Trophoblast cell (in vitro differentiated cells and primary cell): ENCODE results near the gene LOXL1.

Experiments
- DNase-seq, 2 donors: peaks; one replicate each; pipeline ENCODE4 v3.0.0-alpha.2; 2016
- H2AFZ ChIP-seq: 2 replicates; pipeline ENCODE4 v1.6.1; 2013; ENCODE audit warnings: low read length, moderate library complexity, mild to moderate bottlenecking; ENCODE audit not compliant: insufficient read depth, poor library complexity
- H2AK5ac ChIP-seq: 2 replicates; pipeline ENCODE4 v1.6.1; 2013; ENCODE audit warnings: mild to moderate bottlenecking, low read length
- H2BK120ac ChIP-seq: 2 replicates; pipeline ENCODE4 v1.6.1; 2013; ENCODE audit warnings: low read length, mild to moderate bottlenecking, moderate library complexity; ENCODE audit not compliant: insufficient read depth, poor library complexity
- H2BK12ac ChIP-seq: 2 replicates; pipeline ENCODE4 v1.6.1; 2013; ENCODE audit warnings: mild to moderate bottlenecking, low read length, moderate library complexity
- H2BK5ac ChIP-seq: 2 replicates; pipeline ENCODE4 v1.6.1; 2013; ENCODE audit warnings: low read length, low read depth, moderate library complexity, mild to moderate bottlenecking; ENCODE audit not compliant: poor library complexity
- H3K14ac ChIP-seq: 2 replicates; pipeline ENCODE4 v1.6.1; 2013; ENCODE audit warnings: mild to moderate bottlenecking, low read length
- H3K18ac ChIP-seq: 2 replicates; pipeline ENCODE4 v1.6.1; 2013; ENCODE audit warnings: mild to moderate bottlenecking, low read length
- H3K23ac ChIP-seq: 2 replicates; pipeline ENCODE4 v1.6.1; 2013; ENCODE audit warnings: low read length
- H3K27ac ChIP-seq: 2 replicates; pipeline ENCODE4 v1.5.1; 2013; ENCODE audit warnings: low read depth, mild to moderate bottlenecking, inconsistent platforms, low read length, moderate library complexity
- H3K27me3 ChIP-seq: 2 replicates; pipeline ENCODE4 v1.6.1; 2013; ENCODE audit warnings: inconsistent platforms, mild to moderate bottlenecking, low read length, moderate library complexity; ENCODE audit not compliant: insufficient read depth
- H3K36me3 ChIP-seq, 2 experiments: 1 replicate in 1 of 2; 2 replicates in 1 of 2; pipeline ENCODE4 v1.6.1; 2013; ENCODE audit warnings: low read length in 2 of 2, mild to moderate bottlenecking in 2 of 2, moderate library complexity in 1 of 2; ENCODE audit not compliant: insufficient read depth in 2 of 2, control insufficient read depth in 1 of 2
- H3K4ac ChIP-seq: 2 replicates; pipeline ENCODE4 v1.6.1; 2013; ENCODE audit warnings: low read depth, mild to moderate bottlenecking, low read length, moderate library complexity
- H3K4me1 ChIP-seq, 2 experiments: 1 replicate in 1 of 2; 2 replicates in 1 of 2; pipeline ENCODE4 v1.6.1; 2013; ENCODE audit warnings: low read length in 2 of 2, mild to moderate bottlenecking in 2 of 2, moderate library complexity in 1 of 2; ENCODE audit not compliant: insufficient read depth in 2 of 2, control insufficient read depth in 1 of 2
- H3K4me2 ChIP-seq: 2 replicates; pipeline ENCODE4 v1.6.1; 2013; ENCODE audit warnings: inconsistent platforms, mild to moderate bottlenecking, low read length, moderate library complexity
- H3K4me3 ChIP-seq: 2 replicates; pipeline ENCODE4 v1.5.1; 2013; ENCODE audit warnings: mild to moderate bottlenecking, low read depth, low read length, inconsistent platforms
- H3K79me1 ChIP-seq: one replicate; pipeline ENCODE4 v1.6.1; 2013; ENCODE audit warnings: low read length
- H3K79me2 ChIP-seq: 2 replicates; pipeline ENCODE4 v1.6.1; 2013; ENCODE audit warnings: low read length, mild to moderate bottlenecking; ENCODE audit not compliant: control insufficient read depth, insufficient read depth, poor library complexity
- H3K9ac ChIP-seq: 2 replicates; pipeline ENCODE4 v1.6.1; 2013; ENCODE audit warnings: mild to moderate bottlenecking, low read length
- H3K9me3 ChIP-seq: 2 replicates; pipeline ENCODE4 v1.6.1; 2013; ENCODE audit warnings: low read depth, mild to moderate bottlenecking, control low read depth, inconsistent platforms, low read length; ENCODE audit not compliant: insufficient read depth
- H4K12ac ChIP-seq: 2 replicates; pipeline ENCODE4 v1.6.1; 2013; ENCODE audit warnings: low read depth, mild to moderate bottlenecking, low read length, moderate library complexity
- H4K8ac ChIP-seq: 2 replicates; pipeline ENCODE4 v1.6.1; 2013; ENCODE audit warnings: low read depth, mild to moderate bottlenecking, low read length, moderate library complexity
- H4K91ac ChIP-seq: one replicate; pipeline ENCODE4 v1.6.1; 2013; ENCODE audit warnings: low read depth, mild to moderate bottlenecking, low read length, moderate library complexity
- WGBS: extraction: QIAGEN DNeasy Blood & Tissue Kit; methylation state at CpG from one replicate; pipeline ENCODE4 v1.1.7; 2013; ENCODE audit warnings: missing lambda C conversion rate; ENCODE audit not compliant: insufficient read length, insufficient coverage; ENCODE audit errors: extremely low coverage; 5-methylcytosine and 5-hydroxymethylcytosine counted together

Gene LOXL1

GRCh38 chr15:73950831-73951561, 24.7 kb downstream of the LOXL1 start:
- H4K8ac ChIP-seq = no peak overlapping the region
- peaks cover 2% of the 10 kb centered on the region for H3K9me3 ChIP-seq
- no peak overlapping the region for H2BK12ac ChIP-seq
- no peak overlapping the region for H3K14ac ChIP-seq
- no peak overlapping the region for H4K91ac ChIP-seq
- H3K4me2 ChIP-seq = no peak overlapping the region
- H3K4me3 ChIP-seq = no peak overlapping the region
- no peak overlapping the region for H2AK5ac ChIP-seq
- peaks cover 5 to 8% of the 10 kb centered on the region in 2 experiments for H3K36me3 ChIP-seq
- peaks cover 7% of the 10 kb centered on the region for H3K79me1 ChIP-seq
- peak; percentile 69 to 75 for DNase-seq
- no peak overlapping the region for H3K18ac ChIP-seq
- no peak overlapping the region for H4K12ac ChIP-seq
- no peaks in the 10 kb centered on the region for H3K79me2 ChIP-seq
- no peak overlapping the region for H3K4ac ChIP-seq
- peaks cover 7 to 8% of the 10 kb centered on the region in 2 experiments for H3K4me1 ChIP-seq
- no peak overlapping the region for H2AFZ ChIP-seq
- H3K9ac ChIP-seq = no peak overlapping the region
- no peak overlapping the region for H3K23ac ChIP-seq
- H2BK120ac ChIP-seq = no peak overlapping the region
- no CpG with 5 or more reads among the region's 15 CpGs for WGBS
- H2BK5ac ChIP-seq = no peak overlapping the region
- H3K27me3 ChIP-seq = no peaks in the 10 kb centered on the region
- H3K27ac ChIP-seq = peak overlapping the region; percentile 70

- Histone ChIP-seq H3K4ac (peak overlapping the region; percentile 56), H2BK12ac (peak overlapping the region; percentile 66), H3K18ac (peak overlapping the region; percentile 55), H3K4me2 (no peak overlapping the region), H3K27ac (peak overlapping the region; percentile 70), H3K9ac (no peak overlapping the region), H3K23ac (no peak overlapping the region), H3K4me3 (no peak overlapping the region), H3K14ac (peak overlapping the region; percentile 41), H3K36me3 (peaks cover 5 to 8% of the 10 kb centered on the region in 2 experiments), H2AFZ (peak overlapping the region; percentile 6), H3K4me1 (peaks cover 7 to 8% of the 10 kb centered on the region in 2 experiments), H3K9me3 (peaks cover 2% of the 10 kb centered on the region), H4K12ac (peak overlapping the region; percentile 28), H4K91ac (peak overlapping the region; percentile 75), H2BK120ac (peak overlapping the region; percentile 16), H4K8ac (peak overlapping the region; percentile 81), H2BK5ac (peak overlapping the region; percentile 47), H3K79me2 (no peaks in the 10 kb centered on the region), H3K27me3 (no peaks in the 10 kb centered on the region), H2AK5ac (peak overlapping the region; percentile 16), H3K79me1 (peaks cover 7% of the 10 kb centered on the region)
- WGBS = no CpG with 5 or more reads among the region's 13 CpGs
- DNase-seq = no peak
Observed at GRCh38 chr15:73951601-73952000, 25.3 kb downstream of the LOXL1 start.

GRCh38 chr15:73952171-73952912, 26.1 kb downstream of the LOXL1 start:
- Histone ChIP-seq H3K36me3 (peaks cover 5 to 8% of the 10 kb centered on the region in 2 experiments), H3K9me3 (peaks cover 2% of the 10 kb centered on the region), H2BK5ac (no peak overlapping the region), H4K12ac (no peak overlapping the region), H3K4me1 (peaks cover 7 to 8% of the 10 kb centered on the region in 2 experiments), H3K79me2 (no peaks in the 10 kb centered on the region), H2AK5ac (peak overlapping the region; percentile 27), H3K27me3 (no peaks in the 10 kb centered on the region), H3K4me2 (no peak overlapping the region), H2AFZ (no peak overlapping the region), H3K4ac (no peak overlapping the region), H3K23ac (no peak overlapping the region), H3K4me3 (no peak overlapping the region), H4K8ac (peak overlapping the region; percentile 5), H3K14ac (peak overlapping the region; percentile 30), H3K9ac (no peak overlapping the region), H3K27ac (peak overlapping the region; percentile 70), H4K91ac (peak overlapping the region; percentile 44), H2BK120ac (peak overlapping the region; percentile 12), H3K18ac (no peak overlapping the region), H3K79me1 (peaks cover 7% of the 10 kb centered on the region), H2BK12ac (peak overlapping the region; percentile 31)
- DNase-seq = no peak
- whole genome bisulfite sequencing = no CpG with 5 or more reads among the region's 21 CpGs

- no peak overlapping the region for H3K18ac ChIP-seq
- no peak overlapping the region for H2BK5ac ChIP-seq
- peaks cover 5 to 6% of the 10 kb centered on the region in 2 experiments for H3K36me3 ChIP-seq
- WGBS = no CpG with 5 or more reads among the region's 10 CpGs
- no peak overlapping the region for H4K12ac ChIP-seq
- H3K4me1 ChIP-seq = peaks cover 7 to 8% of the 10 kb centered on the region in 2 experiments
- H2BK120ac ChIP-seq = no peak overlapping the region
- H3K4me2 ChIP-seq = no peak overlapping the region
- peaks cover 7% of the 10 kb centered on the region for H3K79me1 ChIP-seq
- H3K14ac ChIP-seq = no peak overlapping the region
- no peak overlapping the region for H3K9ac ChIP-seq
- no peak overlapping the region for H2BK12ac ChIP-seq
- peaks cover 2% of the 10 kb centered on the region for H3K9me3 ChIP-seq
- no peak overlapping the region for H3K4ac ChIP-seq
- H3K79me2 ChIP-seq = no peaks in the 10 kb centered on the region
- no peak overlapping the region for H3K4me3 ChIP-seq
- no peaks in the 10 kb centered on the region for H3K27me3 ChIP-seq
- no peak overlapping the region for H2AFZ ChIP-seq
- no peak overlapping the region for H3K23ac ChIP-seq
- H3K27ac ChIP-seq = no peak overlapping the region
- H2AK5ac ChIP-seq = no peak overlapping the region
- DNase-seq = no peak
- H4K8ac ChIP-seq = no peak overlapping the region
- H4K91ac ChIP-seq = no peak overlapping the region
Observed at GRCh38 chr15:73952913-73953750, 26.9 kb downstream of the LOXL1 start.
